Smooth muscle cell (in vitro differentiated cells): ENCODE data around the gene C2orf76. TPM values are rescaled to one million over a fixed set of nuclear protein-coding genes. Genes with fewer than 3 reads are reported as not detected.

Source experiments
- DNase-seq: peaks from one replicate; lab custom pipeline; 2025; ENCODE audit not compliant: unreplicated experiment; lab: John Stamatoyannopoulos, UW
- H2AFZ ChIP-seq: fragments of 200-600 bp; sonication (generic); 2 replicates; pipeline ENCODE4 v1.6.0; 2016; ENCODE audit warnings: antibody characterized with exemption, low read depth, mild to moderate bottlenecking
- H3F3A ChIP-seq: fragments of 200-600 bp; sonication (generic); 2 replicates; pipeline ENCODE4 v1.6.0; 2017; ENCODE audit warnings: antibody characterized with exemption, low read depth
- H3K27ac ChIP-seq: fragments of 200-600 bp; sonication (generic); 2 replicates; pipeline ENCODE4 v1.5.1; 2016; ENCODE audit warnings: low read depth, mild to moderate bottlenecking
- H3K27me3 ChIP-seq: fragments of 200-600 bp; sonication (generic); 2 replicates; pipeline ENCODE4 v1.6.1; 2016; ENCODE audit warnings: low read depth, mild to moderate bottlenecking
- H3K36me3 ChIP-seq: fragments of 200-600 bp; sonication (generic); 2 replicates; pipeline ENCODE4 v1.5.1; 2016; ENCODE audit warnings: low read depth
- H3K4me1 ChIP-seq: fragments of 200-600 bp; sonication (generic); 2 replicates; pipeline ENCODE4 v1.5.1; 2016; ENCODE audit warnings: low read depth
- H3K4me2 ChIP-seq: fragments of 200-600 bp; sonication (generic); 2 replicates; pipeline ENCODE4 v1.6.0; 2016; ENCODE audit warnings: mild to moderate bottlenecking
- H3K4me3 ChIP-seq: fragments of 200-600 bp; sonication (generic); 2 replicates; pipeline ENCODE4 v1.5.1; 2016; ENCODE audit warnings: mild to moderate bottlenecking
- H3K79me2 ChIP-seq: fragments of 200-600 bp; sonication (generic); 2 replicates; pipeline ENCODE4 v1.6.0; 2016; ENCODE audit warnings: low read depth, mild to moderate bottlenecking
- H3K9ac ChIP-seq: fragments of 200-600 bp; sonication (generic); 2 replicates; pipeline ENCODE4 v1.6.0; 2016; ENCODE audit warnings: low read depth
- H3K9me3 ChIP-seq: fragments of 200-600 bp; sonication (generic); replicated peaks from 2 replicates; pipeline ENCODE4 v1.5.1; 2016; ENCODE audit warnings: low read depth
- H4K20me1 ChIP-seq: fragments of 200-600 bp; sonication (generic); 2 replicates; pipeline ENCODE4 v1.6.0; 2016; ENCODE audit warnings: low read depth
- WGBS: methylation state at CpG from one replicate; pipeline ENCODE4 v1.1.7; 2016; ENCODE audit warnings: low lambda C conversion rate; 5-methylcytosine and 5-hydroxymethylcytosine counted together
- polyA plus RNA-seq: library from polyadenylated mRNA; unstranded; fragments of >200 nt; fragmentation: Nextera tagmentation; extraction: Ambion mirVana; gene quantifications from 2 replicates; pipeline ENCODE4 v1.2.1, GENCODE V29; 2016
- total RNA-seq: library from RNA; depleted of rRNA; stranded (reverse); fragments of >200 nt; gene quantifications from 2 replicates; pipeline ENCODE4 v1.2.3, GENCODE V29; 2014
- TF ChIP-seq, protein P1 (sequence below): fragments of 200-600 bp; sonication (generic); IDR thresholded peaks from 2 replicates; pipeline ENCODE4 v1.5.1; 2017; ENCODE audit warnings: borderline replicate concordance, mild to moderate bottlenecking, antibody characterized with exemption; ENCODE audit not compliant: insufficient read depth, poor library complexity, severe bottlenecking

The C2orf76 gene
- total and polyA plus RNA-seq, 2 experiments from 2014 or later, result 16.0 to 30.2 TPM

DNA sequence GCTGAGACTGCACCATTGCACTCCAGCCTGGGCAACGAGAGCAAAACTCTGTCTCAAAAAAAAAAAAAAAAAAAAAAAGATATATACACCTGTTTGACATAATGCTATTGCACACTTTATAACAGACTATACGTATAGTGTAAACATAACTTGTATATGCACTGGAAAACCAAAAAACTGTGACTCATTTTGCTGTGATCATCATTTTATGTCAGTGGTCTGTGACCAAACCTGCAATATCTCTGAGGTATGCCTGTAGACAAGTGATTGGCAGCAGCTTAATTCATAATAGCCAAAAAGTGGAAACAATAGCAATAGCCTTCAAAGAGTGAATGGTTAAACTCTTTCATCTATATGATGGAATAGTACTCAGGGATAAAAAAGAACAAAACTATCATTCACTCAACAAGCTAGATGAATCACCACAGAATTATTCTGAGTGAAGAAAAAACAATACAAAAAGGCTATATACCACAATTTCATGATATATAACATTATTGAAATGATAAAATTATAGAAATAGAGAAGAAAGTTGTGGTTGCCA lies 6.1 kb downstream of the C2orf76 start:
- Histone ChIP-seq H3K4me2 (no peak overlapping the region), H3K4me3 (no peak overlapping the region), H3K9me3 (no peaks in the 10 kb centered on the region), H3K4me1 (peaks cover 11% of the 10 kb centered on the region), H4K20me1 (peaks cover 14% of the 10 kb centered on the region), H3K27ac (no peak overlapping the region), H3K27me3 (no peaks in the 10 kb centered on the region), H2AFZ (no peak overlapping the region), H3K9ac (no peak overlapping the region), H3F3A (no peaks in the 10 kb centered on the region), H3K36me3 (no peaks in the 10 kb centered on the region), H3K79me2 (peaks cover 13% of the 10 kb centered on the region)
- no peak for DNase-seq
- 96% methylated on average over 2 of the region's 2 CpGs for WGBS
- TF ChIP-seq, protein P1, sequence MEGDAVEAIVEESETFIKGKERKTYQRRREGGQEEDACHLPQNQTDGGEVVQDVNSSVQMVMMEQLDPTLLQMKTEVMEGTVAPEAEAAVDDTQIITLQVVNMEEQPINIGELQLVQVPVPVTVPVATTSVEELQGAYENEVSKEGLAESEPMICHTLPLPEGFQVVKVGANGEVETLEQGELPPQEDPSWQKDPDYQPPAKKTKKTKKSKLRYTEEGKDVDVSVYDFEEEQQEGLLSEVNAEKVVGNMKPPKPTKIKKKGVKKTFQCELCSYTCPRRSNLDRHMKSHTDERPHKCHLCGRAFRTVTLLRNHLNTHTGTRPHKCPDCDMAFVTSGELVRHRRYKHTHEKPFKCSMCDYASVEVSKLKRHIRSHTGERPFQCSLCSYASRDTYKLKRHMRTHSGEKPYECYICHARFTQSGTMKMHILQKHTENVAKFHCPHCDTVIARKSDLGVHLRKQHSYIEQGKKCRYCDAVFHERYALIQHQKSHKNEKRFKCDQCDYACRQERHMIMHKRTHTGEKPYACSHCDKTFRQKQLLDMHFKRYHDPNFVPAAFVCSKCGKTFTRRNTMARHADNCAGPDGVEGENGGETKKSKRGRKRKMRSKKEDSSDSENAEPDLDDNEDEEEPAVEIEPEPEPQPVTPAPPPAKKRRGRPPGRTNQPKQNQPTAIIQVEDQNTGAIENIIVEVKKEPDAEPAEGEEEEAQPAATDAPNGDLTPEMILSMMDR, result no peak

DNA sequence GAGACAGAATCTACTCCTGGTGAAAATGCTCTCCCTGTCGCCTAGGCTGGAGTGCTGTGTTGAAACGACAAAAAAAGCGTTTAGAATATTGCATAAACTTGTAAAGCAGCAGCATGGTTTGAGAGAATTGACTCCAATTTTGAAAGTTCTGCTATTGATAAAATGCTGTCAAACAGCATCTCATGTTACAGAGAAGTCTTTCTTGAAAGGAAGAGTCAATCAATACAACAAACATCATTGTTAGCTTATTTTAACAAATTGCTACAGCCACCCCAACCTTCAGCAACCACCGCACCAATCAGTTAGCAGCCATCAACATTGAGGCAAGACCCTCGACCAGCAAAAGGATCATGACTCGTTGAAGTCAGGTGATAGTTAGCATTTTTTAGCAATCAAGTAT lies 6.9 kb downstream of the C2orf76 start:
- Histone ChIP-seq H3K9ac (no peak overlapping the region), H3K27ac (no peak overlapping the region), H3K4me2 (no peak overlapping the region), H3F3A (no peaks in the 10 kb centered on the region), H3K4me3 (no peak overlapping the region), H3K79me2 (peaks cover 5% of the 10 kb centered on the region), H3K36me3 (no peaks in the 10 kb centered on the region), H2AFZ (no peak overlapping the region), H3K9me3 (no peaks in the 10 kb centered on the region), H4K20me1 (peaks cover 21% of the 10 kb centered on the region), H3K4me1 (peaks cover 4% of the 10 kb centered on the region), H3K27me3 (no peaks in the 10 kb centered on the region)
- DNase-seq, result no peak
- TF ChIP-seq, protein P1, result no peak
- WGBS, result 96% methylated on average over 6 of the region's 6 CpGs

DNA sequence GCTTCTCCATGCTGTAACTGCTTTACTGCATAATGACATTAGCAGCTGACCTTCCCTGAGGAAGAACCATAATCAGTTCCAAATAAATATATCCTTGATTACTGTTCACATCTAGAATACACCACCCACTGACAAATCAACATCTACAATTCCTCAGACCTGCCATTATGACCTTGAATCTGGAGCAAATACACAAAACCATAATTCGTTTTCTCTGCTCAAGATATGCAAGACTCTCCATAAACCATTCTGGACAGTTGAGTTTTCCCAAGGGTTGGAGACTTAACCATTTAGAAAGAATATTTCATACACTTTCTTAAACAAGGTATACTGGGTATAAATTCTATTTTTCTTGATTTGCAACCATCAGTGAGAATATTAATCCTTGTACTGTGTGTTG lies 11.8 kb downstream of the C2orf76 start:
- H3K4me1 ChIP-seq, result no peaks in the 10 kb centered on the region
- 93% methylated on average over 1 of the region's 1 CpG for WGBS
- TF ChIP-seq, protein P1, result no peak
- no peaks in the 10 kb centered on the region for H3K36me3 ChIP-seq
- no peaks in the 10 kb centered on the region for H3K9me3 ChIP-seq
- no peak overlapping the region for H3K27ac ChIP-seq
- no peak for DNase-seq
- no peaks in the 10 kb centered on the region for H3K79me2 ChIP-seq
- H3K27me3 ChIP-seq, result no peaks in the 10 kb centered on the region
- H3K4me3 ChIP-seq, result no peak overlapping the region
- no peaks in the 10 kb centered on the region for H3F3A ChIP-seq
- peaks cover 24% of the 10 kb centered on the region for H4K20me1 ChIP-seq
- H2AFZ ChIP-seq, result no peak overlapping the region
- H3K4me2 ChIP-seq, result no peak overlapping the region
- H3K9ac ChIP-seq, result no peak overlapping the region

DNA sequence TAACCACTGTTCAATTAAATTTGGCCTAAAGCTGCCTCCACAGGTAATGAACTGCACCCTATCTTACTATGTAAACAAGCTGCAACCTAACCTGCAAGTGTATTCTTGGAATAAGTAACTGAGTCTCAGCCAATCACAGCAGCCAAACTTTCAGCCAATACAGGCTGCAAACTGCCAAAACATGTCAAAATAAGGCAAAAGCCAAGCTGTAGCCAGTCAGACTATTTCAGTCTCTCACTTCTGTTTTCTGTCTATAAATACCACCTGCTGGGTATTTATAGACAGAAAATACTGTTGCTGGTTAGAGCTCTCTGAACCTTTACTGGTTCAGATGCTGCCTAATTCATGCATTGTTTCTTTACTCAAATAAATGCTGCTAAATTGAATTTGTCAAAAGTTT lies 14.3 kb downstream of the C2orf76 start:
- no peaks in the 10 kb centered on the region for H3K36me3 ChIP-seq
- H3K9me3 ChIP-seq, result no peaks in the 10 kb centered on the region
- H4K20me1 ChIP-seq, result peaks cover 20% of the 10 kb centered on the region
- TF ChIP-seq, protein P1, result no peak
- H3K4me3 ChIP-seq, result no peak overlapping the region
- H3K27ac ChIP-seq, result no peak overlapping the region
- H3F3A ChIP-seq, result no peaks in the 10 kb centered on the region
- H3K4me1 ChIP-seq, result no peaks in the 10 kb centered on the region
- no peak overlapping the region for H3K4me2 ChIP-seq
- no peak for DNase-seq
- no peaks in the 10 kb centered on the region for H3K79me2 ChIP-seq
- H3K9ac ChIP-seq, result no peak overlapping the region
- no peak overlapping the region for H2AFZ ChIP-seq
- H3K27me3 ChIP-seq, result no peaks in the 10 kb centered on the region
